Parathyroid adenoma (tissue), 2 donors: ENCODE results near the gene NIBAN1.

Source experiments
- H2AFZ ChIP-seq: fragments of 300-600 bp; sonication (generic); one replicate; pipeline ENCODE4 v1.7.0; 2017; ENCODE audit warnings: antibody characterized with exemption, mild to moderate bottlenecking
- H3K27ac ChIP-seq: fragments of 300-600 bp; sonication (generic); one replicate; pipeline ENCODE4 v1.7.0; 2017
- H3K27me3 ChIP-seq: fragments of 300-600 bp; sonication (generic); one replicate; pipeline ENCODE4 v1.7.0; 2017; ENCODE audit warnings: low read length; ENCODE audit not compliant: control insufficient read depth, insufficient read depth
- H3K36me3 ChIP-seq: fragments of 300-600 bp; sonication (generic); one replicate; pipeline ENCODE4 v1.7.0; 2017; ENCODE audit warnings: low read length; ENCODE audit not compliant: control insufficient read depth, insufficient read depth
- H3K4me1 ChIP-seq: fragments of 300-600 bp; sonication (generic); one replicate; pipeline ENCODE4 v1.7.0; 2017; ENCODE audit warnings: control low read depth
- H3K4me2 ChIP-seq: fragments of 300-600 bp; sonication (generic); one replicate; pipeline ENCODE4 v1.7.0; 2017; ENCODE audit warnings: low read length
- H3K4me3 ChIP-seq: fragments of 300-600 bp; sonication (generic); one replicate; pipeline ENCODE4 v1.7.0; 2017; ENCODE audit warnings: low read depth, low read length
- H3K79me2 ChIP-seq: fragments of 300-600 bp; sonication (generic); one replicate; pipeline ENCODE4 v1.7.0; 2017; ENCODE audit warnings: control low read depth
- H3K9ac ChIP-seq: fragments of 300-600 bp; sonication (generic); one replicate; pipeline ENCODE4 v1.7.0; 2017; ENCODE audit warnings: mild to moderate bottlenecking
- H3K9me3 ChIP-seq: fragments of 300-600 bp; sonication (generic); one replicate; pipeline ENCODE4 v1.7.0; 2017; ENCODE audit warnings: low read length; ENCODE audit not compliant: control insufficient read depth
- TF ChIP-seq, protein P1 (sequence below): fragments of 300-600 bp; sonication (generic); IDR thresholded peaks from one replicate; pipeline ENCODE4 v1.7.0; 2017; ENCODE audit warnings: antibody characterized with exemption, mild to moderate bottlenecking
- donor health status: primary hyperparathyroidism.

Gene NIBAN1

DNA sequence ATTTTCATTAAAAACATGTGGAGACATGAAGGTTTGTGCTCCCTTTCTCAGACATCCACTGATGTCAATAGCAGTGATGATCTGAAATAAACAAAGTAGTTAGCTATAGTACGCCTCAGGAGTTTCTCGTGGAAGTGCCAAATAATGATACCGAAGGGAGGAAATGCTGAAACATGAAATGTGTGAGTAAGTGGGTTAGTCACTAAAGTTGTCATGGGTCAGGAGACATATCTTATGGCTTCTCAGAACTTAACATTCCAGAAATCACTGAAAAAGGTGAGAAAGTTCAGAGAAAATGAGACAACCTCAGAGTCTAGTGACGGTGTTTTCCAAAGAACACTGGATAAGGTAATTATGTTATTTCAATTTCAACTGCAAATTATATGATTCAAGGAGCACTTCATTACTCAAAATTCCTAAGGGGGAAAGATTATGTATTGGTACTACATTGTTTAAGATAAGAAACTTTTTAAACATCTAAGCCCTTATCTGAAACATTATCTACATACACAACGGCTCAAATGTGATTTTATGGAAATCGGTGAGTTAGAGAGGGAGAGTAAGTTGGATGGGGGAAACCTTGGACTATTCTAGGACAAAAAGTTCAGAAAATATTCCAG lies 20.6 kb downstream of the NIBAN1 start:
- Histone ChIP-seq H3K9ac (no peak overlapping the region), H3K27ac (no peak overlapping the region), H2AFZ (no peak overlapping the region), H3K27me3 (no peaks in the 10 kb centered on the region), H3K9me3 (no peaks in the 10 kb centered on the region), H3K36me3 (no peaks in the 10 kb centered on the region), H3K79me2 (no peaks in the 10 kb centered on the region), H3K4me2 (no peak overlapping the region), H3K4me1 (no peaks in the 10 kb centered on the region), H3K4me3 (no peak overlapping the region)
- TF ChIP-seq, protein P1, sequence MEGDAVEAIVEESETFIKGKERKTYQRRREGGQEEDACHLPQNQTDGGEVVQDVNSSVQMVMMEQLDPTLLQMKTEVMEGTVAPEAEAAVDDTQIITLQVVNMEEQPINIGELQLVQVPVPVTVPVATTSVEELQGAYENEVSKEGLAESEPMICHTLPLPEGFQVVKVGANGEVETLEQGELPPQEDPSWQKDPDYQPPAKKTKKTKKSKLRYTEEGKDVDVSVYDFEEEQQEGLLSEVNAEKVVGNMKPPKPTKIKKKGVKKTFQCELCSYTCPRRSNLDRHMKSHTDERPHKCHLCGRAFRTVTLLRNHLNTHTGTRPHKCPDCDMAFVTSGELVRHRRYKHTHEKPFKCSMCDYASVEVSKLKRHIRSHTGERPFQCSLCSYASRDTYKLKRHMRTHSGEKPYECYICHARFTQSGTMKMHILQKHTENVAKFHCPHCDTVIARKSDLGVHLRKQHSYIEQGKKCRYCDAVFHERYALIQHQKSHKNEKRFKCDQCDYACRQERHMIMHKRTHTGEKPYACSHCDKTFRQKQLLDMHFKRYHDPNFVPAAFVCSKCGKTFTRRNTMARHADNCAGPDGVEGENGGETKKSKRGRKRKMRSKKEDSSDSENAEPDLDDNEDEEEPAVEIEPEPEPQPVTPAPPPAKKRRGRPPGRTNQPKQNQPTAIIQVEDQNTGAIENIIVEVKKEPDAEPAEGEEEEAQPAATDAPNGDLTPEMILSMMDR, result no peak

DNA sequence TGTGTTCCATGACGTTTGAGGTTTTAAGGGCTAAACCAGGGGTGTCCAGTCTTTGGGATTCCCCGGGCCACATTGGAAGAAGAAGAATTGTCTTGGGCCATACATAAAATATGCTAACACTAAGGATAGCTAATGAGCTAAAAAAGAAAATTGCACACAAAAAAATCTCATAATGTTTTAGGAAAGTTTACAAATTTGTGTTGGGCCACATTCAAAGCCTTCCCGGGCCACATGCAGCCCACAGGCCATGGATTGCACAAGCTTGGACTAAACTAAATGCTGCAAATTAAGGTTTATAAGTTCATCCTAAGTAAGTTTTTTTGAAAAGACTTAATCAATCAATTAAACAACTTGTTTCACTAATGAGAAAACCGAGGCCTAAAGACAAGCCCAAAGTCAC lies 21.9 kb downstream of the NIBAN1 start:
- Histone ChIP-seq H3K4me1 (no peaks in the 10 kb centered on the region), H3K36me3 (no peaks in the 10 kb centered on the region), H3K79me2 (no peaks in the 10 kb centered on the region), H3K4me3 (no peak overlapping the region), H3K4me2 (no peak overlapping the region), H2AFZ (no peak overlapping the region), H3K9ac (no peak overlapping the region), H3K27me3 (no peaks in the 10 kb centered on the region), H3K27ac (no peak overlapping the region), H3K9me3 (no peaks in the 10 kb centered on the region)
- TF ChIP-seq, protein P1, result no peak

DNA sequence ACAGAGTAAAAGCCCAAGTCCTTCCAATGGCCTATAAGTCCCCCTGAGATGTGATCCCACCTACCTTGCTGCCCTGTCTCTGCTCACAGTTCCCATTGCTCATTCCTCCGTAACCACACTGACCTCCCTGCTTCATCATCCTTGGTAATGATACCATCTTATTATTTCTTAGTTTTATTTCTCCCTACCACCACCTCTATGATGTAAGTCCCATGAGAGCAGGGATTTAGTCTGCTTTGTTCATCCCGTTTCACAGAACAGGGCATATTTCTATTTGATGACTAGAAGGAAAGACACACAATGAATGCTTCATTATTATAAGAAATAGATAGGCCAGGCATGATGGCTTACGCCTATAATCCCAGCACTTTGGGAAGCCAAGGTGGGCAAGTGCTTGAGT lies 22.5 kb downstream of the NIBAN1 start:
- TF ChIP-seq, protein P1, result no peak
- no peak overlapping the region for H3K4me3 ChIP-seq
- H3K27me3 ChIP-seq, result no peaks in the 10 kb centered on the region
- H3K36me3 ChIP-seq, result no peaks in the 10 kb centered on the region
- no peak overlapping the region for H3K4me2 ChIP-seq
- no peak overlapping the region for H3K9ac ChIP-seq
- no peak overlapping the region for H3K27ac ChIP-seq
- H3K9me3 ChIP-seq, result no peaks in the 10 kb centered on the region
- no peak overlapping the region for H2AFZ ChIP-seq
- no peaks in the 10 kb centered on the region for H3K4me1 ChIP-seq
- H3K79me2 ChIP-seq, result no peaks in the 10 kb centered on the region

DNA sequence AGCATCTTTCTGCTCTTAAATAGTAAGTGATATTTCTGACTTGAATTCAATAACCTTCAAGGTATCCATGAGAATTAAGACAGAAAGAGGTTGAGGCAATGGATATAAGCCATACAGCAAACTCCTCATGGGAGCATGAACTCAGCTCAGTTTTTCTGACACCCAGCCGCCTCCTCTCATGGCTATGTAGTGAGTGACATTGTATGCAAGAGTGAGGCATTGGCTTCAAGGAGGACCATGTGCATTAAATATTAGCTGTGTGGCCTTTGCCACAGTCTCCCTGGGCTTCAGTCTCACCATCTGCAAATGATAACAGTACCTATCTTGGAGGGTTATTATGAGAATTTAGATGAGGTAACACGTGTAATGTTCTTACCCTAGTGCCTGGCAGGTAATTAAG lies 23.4 kb downstream of the NIBAN1 start:
- Histone ChIP-seq H3K27me3 (no peaks in the 10 kb centered on the region), H2AFZ (no peak overlapping the region), H3K27ac (no peak overlapping the region), H3K9me3 (no peaks in the 10 kb centered on the region), H3K4me1 (no peaks in the 10 kb centered on the region), H3K36me3 (no peaks in the 10 kb centered on the region), H3K9ac (no peak overlapping the region), H3K4me2 (no peak overlapping the region), H3K4me3 (no peak overlapping the region), H3K79me2 (no peaks in the 10 kb centered on the region)
- TF ChIP-seq, protein P1, result no peak

DNA sequence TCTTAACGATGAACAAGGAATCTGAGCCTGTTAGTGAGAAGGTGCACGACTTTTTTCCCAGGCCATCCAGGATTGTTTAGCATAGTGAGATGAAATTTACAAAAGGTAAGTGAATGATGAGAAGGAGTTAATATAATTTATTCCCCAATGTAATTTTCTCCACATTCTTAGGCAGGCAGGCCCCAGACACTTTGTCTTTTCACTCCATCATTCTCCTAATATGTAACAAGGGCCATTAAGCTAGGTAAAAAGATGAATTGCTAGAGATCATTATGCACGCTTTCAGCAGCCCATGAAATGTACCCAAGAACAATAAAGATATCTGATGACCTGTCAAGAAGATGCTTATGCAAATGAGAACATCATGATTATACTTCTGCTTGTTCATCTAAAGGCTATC lies 24.1 kb downstream of the NIBAN1 start:
- H3K27me3 ChIP-seq, result no peaks in the 10 kb centered on the region
- H3K79me2 ChIP-seq, result no peaks in the 10 kb centered on the region
- H3K4me3 ChIP-seq, result no peak overlapping the region
- H3K9ac ChIP-seq, result no peak overlapping the region
- H3K27ac ChIP-seq, result no peak overlapping the region
- no peaks in the 10 kb centered on the region for H3K9me3 ChIP-seq
- no peak overlapping the region for H3K4me2 ChIP-seq
- H3K36me3 ChIP-seq, result no peaks in the 10 kb centered on the region
- TF ChIP-seq, protein P1, result no peak
- H2AFZ ChIP-seq, result no peak overlapping the region
- H3K4me1 ChIP-seq, result no peaks in the 10 kb centered on the region
